Type B pancreatic cell (in vitro differentiated cells): ENCODE data around the gene NAA10. TPM values are rescaled to one million over a fixed set of nuclear protein-coding genes. Genes with fewer than 3 reads are reported as not detected.

ENCODE experiments used
- DNase-seq: peaks from one replicate; pipeline ENCODE4 v3.0.0; 2021; ENCODE audit warnings: mixed read lengths; ENCODE audit not compliant: unreplicated experiment; ENCODE audit errors: extremely low spot score
- H3K27ac Mint-ChIP-seq: 2 replicates; pipeline ENCODE4 v1.8.0; 2021; ENCODE audit warnings: mild to moderate bottlenecking, mixed read lengths
- H3K27me3 Mint-ChIP-seq: 2 replicates; pipeline ENCODE4 v1.8.0; 2021; ENCODE audit warnings: mixed read lengths
- H3K36me3 Mint-ChIP-seq: 2 replicates; pipeline ENCODE4 v1.8.0; 2021; ENCODE audit warnings: mixed read lengths
- H3K4me1 Mint-ChIP-seq: one replicate; pipeline ENCODE4 v1.8.0; 2021; ENCODE audit warnings: mixed read lengths; ENCODE audit not compliant: unreplicated experiment
- H3K4me3 Mint-ChIP-seq: 2 replicates; pipeline ENCODE4 v1.8.0; 2021; ENCODE audit warnings: mild to moderate bottlenecking, mixed read lengths
- H3K9me3 Mint-ChIP-seq: 2 replicates; pipeline ENCODE4 v1.8.0; 2021; ENCODE audit warnings: mixed read lengths
- total RNA-seq: library from RNA; stranded (reverse); gene quantifications from 2 replicates; pipeline ENCODE4 v1.2.1, GENCODE V29; 2021; ENCODE audit warnings: low replicate concordance
- TF ChIP-seq, protein P1 (sequence below): fragments of 200-600 bp; sonication (generic); conservative IDR thresholded peaks from 2 replicates; pipeline ENCODE4 v1.5.0; 2021; ENCODE audit warnings: antibody characterized with exemption, mild to moderate bottlenecking

Gene NAA10
- total RNA-seq, 1 donor from 2014 or later = 82.7 TPM

DNA sequence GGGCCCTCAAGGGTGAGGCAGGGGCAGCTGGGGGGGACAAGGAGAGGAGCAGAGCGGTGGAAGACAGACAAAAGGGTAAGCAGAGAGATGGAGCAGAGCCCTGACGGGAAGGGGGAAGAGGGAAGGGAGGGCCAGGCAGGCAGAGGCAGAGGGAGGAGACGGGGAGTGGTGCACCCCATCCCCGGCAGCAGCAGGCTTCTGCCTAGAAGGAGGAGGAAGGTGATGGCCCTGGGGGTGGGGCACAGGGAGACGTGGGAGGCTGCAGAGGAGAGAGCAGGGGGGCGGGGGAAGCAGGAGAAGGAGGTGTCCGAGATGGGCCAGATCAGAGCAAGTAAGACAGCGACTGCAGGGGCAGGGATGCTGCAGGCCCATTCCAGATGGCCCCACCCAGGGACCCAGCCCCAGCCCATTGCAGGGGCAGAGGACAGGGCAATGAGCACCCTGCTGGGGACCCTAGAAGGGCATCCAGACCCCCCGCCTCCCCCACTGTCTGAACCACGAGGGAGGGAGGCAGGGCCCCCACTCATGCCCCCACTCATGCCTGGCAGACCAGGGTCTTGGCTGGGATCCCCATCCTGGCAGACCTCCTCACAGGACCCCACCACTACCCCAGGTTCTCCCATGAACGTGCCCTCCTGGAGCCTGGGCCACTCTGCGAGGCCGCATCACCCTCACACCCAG, 51.5 kb downstream of the NAA10 start:
- H3K27ac Mint-ChIP-seq = no peak overlapping the region
- peaks cover 39% of the 10 kb centered on the region for H3K27me3 Mint-ChIP-seq
- peaks cover 1% of the 10 kb centered on the region for H3K4me1 Mint-ChIP-seq
- no peaks in the 10 kb centered on the region for H3K36me3 Mint-ChIP-seq
- H3K9me3 Mint-ChIP-seq = no peaks in the 10 kb centered on the region
- no peak overlapping the region for H3K4me3 Mint-ChIP-seq
- no peak for DNase-seq
- TF ChIP-seq, protein P1, sequence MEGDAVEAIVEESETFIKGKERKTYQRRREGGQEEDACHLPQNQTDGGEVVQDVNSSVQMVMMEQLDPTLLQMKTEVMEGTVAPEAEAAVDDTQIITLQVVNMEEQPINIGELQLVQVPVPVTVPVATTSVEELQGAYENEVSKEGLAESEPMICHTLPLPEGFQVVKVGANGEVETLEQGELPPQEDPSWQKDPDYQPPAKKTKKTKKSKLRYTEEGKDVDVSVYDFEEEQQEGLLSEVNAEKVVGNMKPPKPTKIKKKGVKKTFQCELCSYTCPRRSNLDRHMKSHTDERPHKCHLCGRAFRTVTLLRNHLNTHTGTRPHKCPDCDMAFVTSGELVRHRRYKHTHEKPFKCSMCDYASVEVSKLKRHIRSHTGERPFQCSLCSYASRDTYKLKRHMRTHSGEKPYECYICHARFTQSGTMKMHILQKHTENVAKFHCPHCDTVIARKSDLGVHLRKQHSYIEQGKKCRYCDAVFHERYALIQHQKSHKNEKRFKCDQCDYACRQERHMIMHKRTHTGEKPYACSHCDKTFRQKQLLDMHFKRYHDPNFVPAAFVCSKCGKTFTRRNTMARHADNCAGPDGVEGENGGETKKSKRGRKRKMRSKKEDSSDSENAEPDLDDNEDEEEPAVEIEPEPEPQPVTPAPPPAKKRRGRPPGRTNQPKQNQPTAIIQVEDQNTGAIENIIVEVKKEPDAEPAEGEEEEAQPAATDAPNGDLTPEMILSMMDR = no peak

DNA sequence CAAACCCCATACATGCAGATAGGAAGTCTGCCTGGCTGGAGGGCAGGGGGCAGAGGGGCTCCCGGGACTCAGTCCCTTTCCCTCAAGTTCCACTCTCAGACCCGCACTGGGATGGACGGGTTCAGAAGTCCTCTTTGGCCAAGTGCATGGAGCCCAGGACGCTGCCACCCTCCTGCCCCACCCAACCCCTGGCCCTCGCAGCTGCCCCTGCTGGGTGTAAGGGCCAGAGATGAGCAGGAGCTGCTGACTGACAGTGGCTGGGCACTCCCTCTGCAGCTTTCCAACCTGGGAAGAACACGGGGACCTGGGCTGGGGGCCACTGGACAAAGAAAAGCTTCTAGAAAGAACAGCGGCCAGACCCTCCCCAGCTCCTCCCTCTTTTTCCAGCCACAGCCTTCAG, 52.3 kb downstream of the NAA10 start:
- no peak for DNase-seq
- Mint-ChIP-seq H3K36me3 (no peaks in the 10 kb centered on the region), H3K27ac (no peak overlapping the region), H3K4me3 (no peak overlapping the region), H3K9me3 (no peaks in the 10 kb centered on the region), H3K4me1 (peaks cover 5% of the 10 kb centered on the region), H3K27me3 (peaks cover 37% of the 10 kb centered on the region)
- TF ChIP-seq, protein P1 = no peak

DNA sequence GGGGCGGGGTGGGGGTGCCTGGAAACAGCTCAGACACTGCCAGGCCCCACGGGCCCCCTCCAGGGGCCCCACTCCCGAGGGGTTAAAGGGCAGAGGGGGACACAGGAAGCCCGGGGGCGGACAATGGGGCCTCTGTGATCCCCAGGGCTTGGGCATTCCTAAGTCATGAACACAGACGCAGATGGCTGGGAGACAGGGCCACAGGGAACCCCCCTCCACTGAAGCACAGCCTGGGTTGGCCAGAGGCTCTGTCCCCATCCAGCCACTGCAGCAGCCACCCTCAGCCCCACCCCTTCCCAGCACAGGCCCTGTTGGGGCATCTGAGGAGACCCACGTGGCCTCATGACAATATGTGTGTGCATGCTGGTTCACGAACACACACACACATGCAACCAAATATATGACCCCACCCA, 52.7 kb downstream of the NAA10 start:
- H3K4me1 Mint-ChIP-seq = peaks cover 5% of the 10 kb centered on the region
- no peak for DNase-seq
- peaks cover 32% of the 10 kb centered on the region for H3K27me3 Mint-ChIP-seq
- no peaks in the 10 kb centered on the region for H3K36me3 Mint-ChIP-seq
- no peak overlapping the region for H3K4me3 Mint-ChIP-seq
- no peaks in the 10 kb centered on the region for H3K9me3 Mint-ChIP-seq
- TF ChIP-seq, protein P1 = no peak
- no peak overlapping the region for H3K27ac Mint-ChIP-seq

DNA sequence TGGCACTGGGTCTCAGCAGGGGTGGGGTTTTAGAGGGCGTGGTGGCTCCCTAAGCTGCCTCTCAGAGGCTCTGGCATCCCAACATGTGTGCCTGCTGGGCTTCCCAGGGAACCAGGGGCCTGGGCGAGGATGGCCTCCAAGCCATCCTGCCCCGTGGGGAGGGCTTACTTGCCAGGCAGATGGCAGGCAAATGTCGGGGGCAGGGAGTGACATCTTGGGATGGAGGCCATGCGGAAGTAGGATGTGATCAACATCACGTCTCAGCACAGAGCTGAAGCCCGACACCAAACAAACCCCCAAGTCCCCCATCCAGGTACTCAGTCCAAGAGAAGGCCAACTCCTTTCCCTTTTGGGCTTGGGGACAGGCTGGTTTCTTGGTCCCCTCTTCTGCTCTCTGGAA, 53.6 kb downstream of the NAA10 start:
- no peaks in the 10 kb centered on the region for H3K9me3 Mint-ChIP-seq
- no peak overlapping the region for H3K27ac Mint-ChIP-seq
- no peak overlapping the region for H3K4me3 Mint-ChIP-seq
- peaks cover 5% of the 10 kb centered on the region for H3K4me1 Mint-ChIP-seq
- no peaks in the 10 kb centered on the region for H3K36me3 Mint-ChIP-seq
- TF ChIP-seq, protein P1 = no peak
- no peak for DNase-seq
- peaks cover 31% of the 10 kb centered on the region for H3K27me3 Mint-ChIP-seq

DNA sequence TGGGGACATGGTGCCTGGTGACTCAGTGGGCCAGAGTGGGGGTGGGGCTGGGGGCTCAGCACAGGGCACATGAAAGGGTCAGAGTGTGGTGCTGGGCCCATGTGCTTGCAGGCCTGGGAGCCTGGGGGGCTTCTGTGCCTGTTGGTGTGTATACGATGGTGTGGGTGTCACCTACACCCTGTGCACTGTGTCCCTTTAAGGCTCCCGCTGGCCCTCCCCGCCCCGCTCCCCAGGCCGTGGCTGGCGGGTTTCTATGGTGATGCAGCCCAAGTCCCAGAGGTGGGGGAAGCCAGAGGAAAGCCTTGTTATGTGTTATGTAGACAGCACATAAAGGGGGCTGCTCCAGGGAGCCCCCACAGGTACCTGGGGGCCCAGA, 54.4 kb downstream of the NAA10 start:
- Mint-ChIP-seq H3K4me3 (no peak overlapping the region), H3K9me3 (no peaks in the 10 kb centered on the region), H3K27me3 (peaks cover 34% of the 10 kb centered on the region), H3K36me3 (no peaks in the 10 kb centered on the region), H3K27ac (no peak overlapping the region), H3K4me1 (peaks cover 5% of the 10 kb centered on the region)
- TF ChIP-seq, protein P1 = no peak
- no peak for DNase-seq
